Stimulated activated CD4-positive, alpha-beta T cell treated with anti-CD3 and anti-CD28 coated beads, Interleukin-4, amount 100 ng/mL, for 1 hour (primary cell): ENCODE data around the gene ATP1B3.
"Not testable (repeated sequence)": the region's sequence is repeated elsewhere in the genome, so short reads cannot be mapped to it uniquely, and the experiment has no call there.

ENCODE experiments used
- DNase-seq: peaks from one replicate; pipeline ENCODE4 v3.0.0-alpha.2; 2020

The ATP1B3 gene

GRCh38 chr3:141949972-141950371, 73.5 kb downstream of the ATP1B3 start:
- no peak for DNase-seq

GRCh38 chr3:141950572-141951493, 74.4 kb downstream of the ATP1B3 start:
- no peak for DNase-seq

GRCh38 chr3:141952611-141953010, 76.2 kb downstream of the ATP1B3 start:
- DNase-seq = no peak

- no peak for DNase-seq
Observed at GRCh38 chr3:141955175-141955574, 78.7 kb downstream of the ATP1B3 start.

GRCh38 chr3:141959589-141960554, 83.4 kb downstream of the ATP1B3 start:
- DNase-seq = no peak

- DNase-seq = no peak
Observed at GRCh38 chr3:141960731-141961130, 84.3 kb downstream of the ATP1B3 start.

- no peak for DNase-seq
Observed at GRCh38 chr3:141963301-141963700, 86.9 kb downstream of the ATP1B3 start.

- no peak for DNase-seq
Observed at GRCh38 chr3:141965471-141965870, 89.0 kb downstream of the ATP1B3 start.

GRCh38 chr3:141969711-141970110, 93.3 kb downstream of the ATP1B3 start:
- DNase-seq = no peak

- no peak for DNase-seq
Observed at GRCh38 chr3:141971571-141971970, 95.1 kb downstream of the ATP1B3 start.

- DNase-seq = no peak
Observed at GRCh38 chr3:141972399-141972798, 96.0 kb downstream of the ATP1B3 start.

- DNase-seq = not testable (repeated sequence)
Observed at GRCh38 chr3:141974777-141975176, 98.3 kb downstream of the ATP1B3 start.
